Measurements from ENCODE around the gene CAPN7. TPM values are rescaled to one million over a fixed set of nuclear protein-coding genes. Genes with fewer than 3 reads are reported as not detected.

CAPN7 gene
- total RNA-seq, 1 donor from 2014 or later = 57.7 TPM

DNA sequence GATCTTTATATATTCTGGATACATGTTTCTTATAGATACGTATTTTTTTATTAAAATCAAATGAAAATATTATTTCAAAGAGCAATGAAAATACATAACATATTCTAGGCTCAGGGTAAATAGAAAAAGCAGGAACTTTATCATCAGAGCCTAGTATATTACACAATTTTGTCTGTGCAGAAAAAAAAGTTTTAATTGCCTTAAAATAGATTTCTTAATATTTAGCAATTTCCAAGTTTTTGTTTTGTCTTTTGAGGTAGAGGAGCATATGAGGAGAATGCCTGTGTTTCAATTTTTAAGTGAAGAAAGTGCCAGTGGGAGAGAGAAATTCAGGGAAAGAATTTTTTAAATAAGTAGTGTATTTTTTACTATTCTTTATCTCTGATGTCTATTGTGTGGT, 10.5 kb downstream of the CAPN7 start:
- H3K36me3 ChIP-seq = peaks cover 11% of the 10 kb centered on the region
- H3K9me3 ChIP-seq (ENCODE audit: low read depth) = no peaks in the 10 kb centered on the region

DNA sequence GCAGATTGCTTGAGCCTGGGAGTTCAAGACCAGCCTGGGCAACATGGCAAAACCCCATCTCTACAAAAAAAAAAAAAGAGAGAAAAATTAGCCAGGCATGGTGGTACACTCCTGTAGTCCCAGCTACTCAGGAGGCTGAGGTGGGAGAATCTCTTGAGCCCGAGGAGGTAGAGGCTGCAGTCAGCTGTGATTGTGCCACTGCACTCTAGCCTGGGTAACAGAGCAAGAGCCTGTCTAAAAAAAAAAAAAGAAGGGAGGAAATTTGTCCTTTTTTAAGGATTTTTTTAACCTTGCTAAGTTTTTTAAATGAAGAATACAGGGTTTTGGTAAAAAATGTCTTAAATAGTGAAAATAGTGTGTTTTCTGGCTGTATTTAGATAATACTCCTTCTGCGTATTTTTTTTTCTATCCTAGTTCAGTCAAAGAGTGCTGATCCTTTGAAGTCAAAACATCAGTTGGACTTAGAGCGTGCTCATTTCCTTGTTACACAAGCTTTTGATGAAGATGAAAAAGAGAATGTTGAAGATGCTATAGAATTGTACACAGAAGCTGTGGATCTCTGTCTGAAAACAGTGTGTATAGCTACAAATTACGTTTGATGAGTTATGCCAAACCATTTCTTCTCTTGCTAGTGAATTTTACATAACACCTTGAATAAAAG, 11.1 kb downstream of the CAPN7 start:
- Histone ChIP-seq H3K4me3 (no peak overlapping the region), H4K20me1 (ENCODE audit: low read depth) (no peaks in the 10 kb centered on the region), H3K4me2 (no peak overlapping the region), H3K27me3 (no peaks in the 10 kb centered on the region), H3F3A (ENCODE audit: low read depth) (peaks cover 3% of the 10 kb centered on the region), H3K79me2 (ENCODE audit: low read depth) (no peaks in the 10 kb centered on the region), H3K4me1 (no peaks in the 10 kb centered on the region), H3K36me3 (peaks cover 11% of the 10 kb centered on the region), H2AFZ (replicated peaks) (no peak overlapping the region), H3K9ac (no peak overlapping the region), H3K27ac (no peak overlapping the region), H3K9me3 (ENCODE audit: low read depth) (no peaks in the 10 kb centered on the region)
- DNase-seq (ENCODE audit: low spot score) = no peak
- Mint-ChIP-seq H3K27me3 (ENCODE audit: insufficient read depth, low read depth) (no peaks in the 10 kb centered on the region), H3K4me1 (no peaks in the 10 kb centered on the region), H3K9me3 (no peaks in the 10 kb centered on the region), H3K27ac (no peak overlapping the region), H3K36me3 (peaks cover 29% of the 10 kb centered on the region), H3K4me3 (no peak overlapping the region)
- no peak for TF ChIP-seq EZH2 (IDR thresholded peaks at IDR 0.05)
- TF ChIP-seq, protein P1, sequence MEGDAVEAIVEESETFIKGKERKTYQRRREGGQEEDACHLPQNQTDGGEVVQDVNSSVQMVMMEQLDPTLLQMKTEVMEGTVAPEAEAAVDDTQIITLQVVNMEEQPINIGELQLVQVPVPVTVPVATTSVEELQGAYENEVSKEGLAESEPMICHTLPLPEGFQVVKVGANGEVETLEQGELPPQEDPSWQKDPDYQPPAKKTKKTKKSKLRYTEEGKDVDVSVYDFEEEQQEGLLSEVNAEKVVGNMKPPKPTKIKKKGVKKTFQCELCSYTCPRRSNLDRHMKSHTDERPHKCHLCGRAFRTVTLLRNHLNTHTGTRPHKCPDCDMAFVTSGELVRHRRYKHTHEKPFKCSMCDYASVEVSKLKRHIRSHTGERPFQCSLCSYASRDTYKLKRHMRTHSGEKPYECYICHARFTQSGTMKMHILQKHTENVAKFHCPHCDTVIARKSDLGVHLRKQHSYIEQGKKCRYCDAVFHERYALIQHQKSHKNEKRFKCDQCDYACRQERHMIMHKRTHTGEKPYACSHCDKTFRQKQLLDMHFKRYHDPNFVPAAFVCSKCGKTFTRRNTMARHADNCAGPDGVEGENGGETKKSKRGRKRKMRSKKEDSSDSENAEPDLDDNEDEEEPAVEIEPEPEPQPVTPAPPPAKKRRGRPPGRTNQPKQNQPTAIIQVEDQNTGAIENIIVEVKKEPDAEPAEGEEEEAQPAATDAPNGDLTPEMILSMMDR (IDR thresholded peaks at IDR 0.05) = no peak
- TF ChIP-seq EZH2phosphoT487 (IDR thresholded peaks at IDR 0.05) = no peak

More for the DNA sequence above, 10.5 kb downstream of the CAPN7 start:
- H3K4me2 ChIP-seq = no peak overlapping the region
- H4K20me1 ChIP-seq (ENCODE audit: low read depth) = no peaks in the 10 kb centered on the region
- H3K4me3 Mint-ChIP-seq = no peak overlapping the region
- peaks cover 3% of the 10 kb centered on the region for H3F3A ChIP-seq (ENCODE audit: low read depth)
- no peak overlapping the region for H3K27ac ChIP-seq
- H3K79me2 ChIP-seq (ENCODE audit: low read depth) = no peaks in the 10 kb centered on the region
- no peaks in the 10 kb centered on the region for H3K27me3 ChIP-seq
- H3K4me3 ChIP-seq = no peak overlapping the region
- no peaks in the 10 kb centered on the region for H3K9me3 Mint-ChIP-seq
- no peak overlapping the region for H3K27ac Mint-ChIP-seq
- H2AFZ ChIP-seq (replicated peaks) = no peak overlapping the region
- peaks cover 30% of the 10 kb centered on the region for H3K36me3 Mint-ChIP-seq
- no peak for TF ChIP-seq EZH2 (IDR thresholded peaks at IDR 0.05)
- TF ChIP-seq EZH2phosphoT487 (IDR thresholded peaks at IDR 0.05) = no peak
- TF ChIP-seq, protein P1 (IDR thresholded peaks at IDR 0.05) = no peak
- no peak overlapping the region for H3K9ac ChIP-seq
- H3K27me3 Mint-ChIP-seq (ENCODE audit: insufficient read depth, low read depth) = no peaks in the 10 kb centered on the region
- no peak for DNase-seq (ENCODE audit: low spot score)
- no peaks in the 10 kb centered on the region for H3K4me1 ChIP-seq
- H3K4me1 Mint-ChIP-seq = no peaks in the 10 kb centered on the region

DNA sequence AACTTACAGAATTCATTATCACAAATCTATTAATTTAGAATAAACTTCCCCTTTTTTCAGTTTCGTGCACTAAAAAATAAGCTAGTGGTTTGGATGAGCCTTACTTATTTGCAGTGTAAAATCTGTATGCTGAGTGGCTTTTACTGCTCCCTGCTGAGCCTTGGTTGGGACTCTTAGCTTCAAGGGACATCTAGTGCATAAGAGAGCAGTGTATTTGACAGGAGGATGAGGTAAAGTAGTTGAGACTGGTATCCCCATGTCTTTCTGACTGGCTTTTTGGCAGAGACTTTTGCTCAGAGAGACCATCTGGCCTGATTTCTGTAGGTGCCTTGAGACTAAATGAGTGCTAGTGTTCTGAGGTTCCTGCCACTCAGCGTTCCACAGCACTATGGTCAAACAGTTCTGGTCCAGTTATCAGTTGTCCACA, 11.8 kb downstream of the CAPN7 start:
- no peak for DNase-seq (ENCODE audit: low spot score)
- no peak overlapping the region for H3K27ac ChIP-seq
- H2AFZ ChIP-seq (replicated peaks) = no peak overlapping the region
- Mint-ChIP-seq H3K4me3 (no peak overlapping the region), H3K27me3 (ENCODE audit: insufficient read depth, low read depth) (no peaks in the 10 kb centered on the region), H3K27ac (no peak overlapping the region), H3K4me1 (no peaks in the 10 kb centered on the region), H3K36me3 (peaks cover 28% of the 10 kb centered on the region), H3K9me3 (no peaks in the 10 kb centered on the region)
- no peak overlapping the region for H3K9ac ChIP-seq
- TF ChIP-seq EZH2 (IDR thresholded peaks at IDR 0.05) = no peak
- TF ChIP-seq EZH2phosphoT487 (IDR thresholded peaks at IDR 0.05) = no peak
- TF ChIP-seq, protein P1 (IDR thresholded peaks at IDR 0.05) = no peak
- peaks cover 11% of the 10 kb centered on the region for H3K36me3 ChIP-seq
- no peaks in the 10 kb centered on the region for H3K79me2 ChIP-seq (ENCODE audit: low read depth)
- no peak overlapping the region for H3K4me2 ChIP-seq
- no peak overlapping the region for H3K4me3 ChIP-seq
- H3K4me1 ChIP-seq = no peaks in the 10 kb centered on the region
- no peaks in the 10 kb centered on the region for H4K20me1 ChIP-seq (ENCODE audit: low read depth)
- no peaks in the 10 kb centered on the region for H3K9me3 ChIP-seq (ENCODE audit: low read depth)
- H3F3A ChIP-seq (ENCODE audit: low read depth) = peaks cover 3% of the 10 kb centered on the region
- no peaks in the 10 kb centered on the region for H3K27me3 ChIP-seq
